H1 (cell line): Measurements from ENCODE around the gene ART4. TPM values are rescaled to one million over a fixed set of nuclear protein-coding genes. Genes with fewer than 3 reads are reported as not detected.

Experiments used
- CTCF ChIA-PET: fragments of 300-600 bp; sonication (Branson Sonifier 250); formaldehyde crosslinking; loops from one replicate; lab custom pipeline; 2021; ENCODE audit not compliant: partially characterized antibody; lab: Charles Lee
- POLR2A ChIA-PET: fragments of 300-600 bp; sonication (Branson Sonifier 250); formaldehyde crosslinking; loops from one replicate; lab custom pipeline; 2021; ENCODE audit warnings: inconsistent platforms; ENCODE audit not compliant: partially characterized antibody; lab: Charles Lee
- DNase-seq, 2 experiments: peaks; one replicate each; pipeline versions ENCODE4 v3.0.0 to v3.0.0-alpha.2; 2010 to 2022; ENCODE audit warnings: low spot score in 2 of 2, low read depth in 1 of 2, mixed read lengths in 1 of 2
- FAIRE-seq: peaks from 2 replicates; lab custom pipeline; 2011; peaks lifted over from hg19 to GRCh38; lab: Jason Lieb, UNC
- H2AFZ ChIP-seq: 2 replicates; pipeline ENCODE4 v1.8.1; 2012; ENCODE audit warnings: low read length, inconsistent platforms
- H2AK5ac ChIP-seq: 2 replicates; pipeline ENCODE4 v1.6.1; 2013; ENCODE audit warnings: low read depth, low read length
- H2BK120ac ChIP-seq: replicated peaks from 2 replicates; pipeline ENCODE3; 2013; ENCODE audit warnings: low read depth, low read length, inconsistent platforms
- H2BK12ac ChIP-seq: 2 replicates; pipeline ENCODE4 v1.6.1; 2013; ENCODE audit warnings: low read depth, low read length
- H2BK15ac ChIP-seq: 2 replicates; pipeline ENCODE4 v1.6.1; 2013; ENCODE audit warnings: low read length
- H2BK20ac ChIP-seq: 2 replicates; pipeline ENCODE4 v1.6.1; 2013; ENCODE audit warnings: low read length
- H2BK5ac ChIP-seq: 2 replicates; pipeline ENCODE4 v1.6.1; 2013; ENCODE audit warnings: low read depth, low read length
- H3K14ac ChIP-seq: 2 replicates; pipeline ENCODE4 v1.6.1; 2013; ENCODE audit warnings: inconsistent platforms; ENCODE audit not compliant: insufficient read length
- H3K18ac ChIP-seq: 2 replicates; pipeline ENCODE4 v1.6.1; 2013; ENCODE audit warnings: low read length; ENCODE audit errors: extremely low read depth
- H3K23ac ChIP-seq: 2 replicates; pipeline ENCODE4 v1.6.1; 2013; ENCODE audit warnings: inconsistent platforms; ENCODE audit not compliant: insufficient read length
- H3K23me2 ChIP-seq: 2 replicates; pipeline ENCODE4 v1.6.1; 2013; ENCODE audit warnings: low read depth, low read length
- H3K27ac ChIP-seq: 2 replicates; pipeline ENCODE4 v1.6.1; 2011; ENCODE audit warnings: low read depth, low read length, inconsistent platforms
- H3K27me3 ChIP-seq, 4 experiments: replicated peaks in 1 of 4; 1 replicate in 1 of 4; 2 replicates in 3 of 4; pipeline versions ENCODE4 v1.6.1 to v1.8.1; 2011 to 2013; ENCODE audit warnings: low read length in 3 of 4, mild to moderate bottlenecking in 3 of 4, inconsistent platforms in 2 of 4, mixed read lengths in 2 of 4, moderate library complexity in 1 of 4; ENCODE audit not compliant: control insufficient read depth in 3 of 4, insufficient read depth in 3 of 4; ENCODE audit errors: extremely low read depth in 1 of 4
- H3K36me3 ChIP-seq, 4 experiments: 2 replicates each; pipeline versions ENCODE4 v1.6.1 to v1.8.1; 2011 to 2013; ENCODE audit warnings: mild to moderate bottlenecking in 4 of 4, low read length in 3 of 4, moderate library complexity in 2 of 4, control low read depth in 1 of 4, inconsistent platforms in 1 of 4; ENCODE audit not compliant: insufficient read depth in 4 of 4, control insufficient read depth in 2 of 4
- H3K4ac ChIP-seq: replicated peaks from 2 replicates; pipeline ENCODE3; 2013; ENCODE audit warnings: low read length, low read depth, mixed read lengths, inconsistent platforms; ENCODE audit not compliant: insufficient read length
- H3K4me1 ChIP-seq, 4 experiments: replicated peaks in 1 of 4; 1 replicate in 1 of 4; 2 replicates in 3 of 4; pipeline versions ENCODE4 v1.6.1 to v1.8.1; 2011 to 2013; ENCODE audit warnings: low read length in 3 of 4, inconsistent platforms in 2 of 4, mixed read lengths in 1 of 4; ENCODE audit not compliant: insufficient read depth in 4 of 4, control insufficient read depth in 3 of 4
- H3K4me2 ChIP-seq, 2 experiments: 2 replicates each; pipeline versions ENCODE4 v1.6.1 to v1.8.1; 2011 to 2013; ENCODE audit warnings: low read depth in 2 of 2, low read length in 2 of 2, control low read depth in 1 of 2, inconsistent platforms in 1 of 2, mild to moderate bottlenecking in 1 of 2; ENCODE audit not compliant: insufficient read depth in 1 of 2
- H3K4me3 ChIP-seq, 4 experiments: fragments of 200-600, 300-600 bp in 1 of 4; sonication (generic), shearing (Covaris generic), sonication (Bioruptor Twin) in 1 of 4; 2 replicates each; pipeline versions ENCODE4 v1.5.1 to v1.8.1; 2011 to 2016; ENCODE audit warnings: low read length in 4 of 4, low read depth in 3 of 4, control low read depth in 2 of 4, inconsistent platforms in 2 of 4, mild to moderate bottlenecking in 2 of 4, mixed read lengths in 1 of 4, moderate library complexity in 1 of 4; ENCODE audit not compliant: insufficient read depth in 2 of 4; ENCODE audit errors: extremely low read depth in 1 of 4
- H3K56ac ChIP-seq: replicated peaks from 2 replicates; pipeline ENCODE3; 2013; ENCODE audit warnings: low read depth, mild to moderate bottlenecking, mixed read lengths, low read length, inconsistent platforms; ENCODE audit not compliant: insufficient read length
- H3K79me1 ChIP-seq: 2 replicates; pipeline ENCODE4 v1.6.1; 2013; ENCODE audit warnings: low read depth, low read length, control low read depth
- H3K79me2 ChIP-seq, 2 experiments: 2 replicates each; pipeline versions ENCODE4 v1.6.1 to v1.8.1; 2012 to 2013; ENCODE audit warnings: low read length in 2 of 2, mild to moderate bottlenecking in 2 of 2, inconsistent platforms in 1 of 2; ENCODE audit not compliant: insufficient read depth in 2 of 2, control insufficient read depth in 1 of 2
- H3K9ac ChIP-seq, 4 experiments: replicated peaks in 1 of 4; 1 replicate in 1 of 4; 2 replicates in 3 of 4; pipeline versions ENCODE4 v1.6.1 to v1.8.1; 2011 to 2013; ENCODE audit warnings: low read depth in 3 of 4, low read length in 3 of 4, control low read depth in 2 of 4, mild to moderate bottlenecking in 2 of 4, moderate library complexity in 2 of 4, inconsistent platforms in 1 of 4; ENCODE audit errors: extremely low read depth in 1 of 4
- H3K9me3 ChIP-seq, 2 experiments: 2 replicates each; pipeline versions ENCODE4 v1.6.1 to v1.8.1; 2012 to 2013; ENCODE audit warnings: mild to moderate bottlenecking in 2 of 2, moderate library complexity in 2 of 2, control low read depth in 1 of 2, inconsistent platforms in 1 of 2, low read depth in 1 of 2, low read length in 1 of 2, mixed read lengths in 1 of 2; ENCODE audit not compliant: insufficient read depth in 2 of 2
- H4K20me1 ChIP-seq, 2 experiments: replicated peaks in 1 of 2; 2 replicates each; pipeline versions ENCODE3 to v1.8.1; 2011 to 2013; ENCODE audit warnings: inconsistent platforms in 2 of 2, low read length in 2 of 2, mild to moderate bottlenecking in 1 of 2; ENCODE audit not compliant: insufficient read depth in 2 of 2, control insufficient read depth in 1 of 2
- H4K5ac ChIP-seq: 2 replicates; pipeline ENCODE4 v1.6.1; 2013; ENCODE audit warnings: low read length, low read depth, mixed read lengths, inconsistent platforms; ENCODE audit not compliant: insufficient read length
- H4K8ac ChIP-seq: 2 replicates; pipeline ENCODE4 v1.8.0; 2013; ENCODE audit warnings: mild to moderate bottlenecking, moderate library complexity, low read length, inconsistent platforms; ENCODE audit not compliant: insufficient read depth; ENCODE audit errors: extremely low read depth
- H4K91ac ChIP-seq: replicated peaks from 2 replicates; pipeline ENCODE3; 2013; ENCODE audit warnings: low read length, mixed read lengths, inconsistent platforms; ENCODE audit not compliant: insufficient read length
- BACH1 ChIP-seq: IDR thresholded peaks from 2 replicates; pipeline ENCODE4 v1.6.1; 2012; ENCODE audit warnings: low read length, improper control_type of control experiment
- EGR1 ChIP-seq: IDR thresholded peaks from 2 replicates; pipeline ENCODE4 v1.6.1; 2011; ENCODE audit warnings: low read depth, low read length, borderline replicate concordance
- POU5F1 ChIP-seq: IDR thresholded peaks from 2 replicates; pipeline ENCODE4 v1.6.1; 2011; ENCODE audit warnings: low read depth, mild to moderate bottlenecking, low read length, moderate library complexity
- RAD21 ChIP-seq, 2 experiments: IDR thresholded peaks in 1 of 2; conservative IDR thresholded peaks in 1 of 2; 2 replicates each; pipeline ENCODE4 v1.6.1; 2011; ENCODE audit warnings: low read depth in 2 of 2, low read length in 2 of 2, improper control_type of control experiment in 1 of 2, inconsistent platforms in 1 of 2, mild to moderate bottlenecking in 1 of 2, moderate library complexity in 1 of 2
- WGBS, 2 experiments: shearing (Covaris generic) in 1 of 2; methylation state at CpG; one replicate each; pipeline versions ENCODE4 v1.1.6 to v1.1.7; 2013 to 2015; ENCODE audit warnings: low lambda C conversion rate in 2 of 2, mixed read lengths in 2 of 2, inconsistent platforms in 1 of 2, low coverage in 1 of 2, missing lambda C conversion rate in 1 of 2; ENCODE audit not compliant: insufficient replicate concordance in 2 of 2, insufficient coverage in 1 of 2, insufficient read length in 1 of 2; ENCODE audit errors: extremely low coverage in 1 of 2, missing lambda C conversion rate in 1 of 2; 5-methylcytosine and 5-hydroxymethylcytosine counted together
- polyA plus RNA-seq, 7 experiments: library from polyadenylated mRNA; depleted of rRNA in 3 of 7; stranded (reverse) in 5 of 7; unstranded in 2 of 7; fragments of >200 nt in 5 of 7; fragments of 200-250 nt in 2 of 7; gene quantifications; 1 replicate in 5 of 7; 2 replicates in 1 of 7; 4 replicates in 1 of 7; pipeline versions ENCODE4 v1.2.1 to v1.2.3, GENCODE V29; 2011 to 2013; ENCODE audit warnings: missing spikeins in 2 of 7, mixed read lengths in 2 of 7
- total RNA-seq: library from RNA; stranded (reverse); fragmentation: NEBNext Ultra II Directional; extraction: Animal tissue kit (Norgen Biotek cat#: 25700); gene quantifications from 2 replicates; pipeline ENCODE4 v1.2.1, GENCODE V29; 2021

ART4 gene
- total and polyA plus RNA-seq, 2 of the 8 experiments (the other 6 are each of a cell fraction or from before 2014, with no cell fraction given): not detected

DNA sequence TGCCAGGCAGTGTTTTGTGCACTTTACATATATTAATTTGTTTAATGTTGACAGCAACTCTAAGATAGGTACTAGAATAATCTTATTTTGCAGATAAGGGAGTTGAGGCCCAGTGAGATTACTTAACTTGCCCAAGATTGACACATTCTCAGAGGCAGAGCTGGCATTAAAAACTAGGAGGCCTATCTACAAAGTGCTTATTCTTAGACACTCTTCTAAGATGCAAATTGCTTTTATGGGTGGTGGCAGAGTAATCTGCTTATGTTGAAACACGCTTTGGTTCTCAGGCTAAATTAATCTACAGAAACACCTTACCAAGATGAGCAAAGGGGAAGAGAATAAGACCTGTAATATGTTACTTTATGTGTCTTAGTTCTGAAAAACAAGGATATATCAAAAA lies 35.2 kb upstream of the ART4 start:
- Histone ChIP-seq H2BK5ac (no peak overlapping the region), H3K27ac (no peak overlapping the region), H3K14ac (no peak overlapping the region), H3K27me3 (no peaks in the 10 kb centered on the region), H4K5ac (no peak overlapping the region), H3K56ac (no peak overlapping the region), H3K9me3 (no peaks in the 10 kb centered on the region), H2BK12ac (no peak overlapping the region), H4K8ac (no peak overlapping the region), H2AK5ac (no peak overlapping the region), H3K18ac (no peak overlapping the region), H3K79me1 (no peaks in the 10 kb centered on the region), H4K20me1 (no peaks in the 10 kb centered on the region), H3K4me2 (no peak overlapping the region), H3K23ac (no peak overlapping the region), H4K91ac (no peak overlapping the region), H3K4me1 (no peaks in the 10 kb centered on the region), H2BK120ac (no peak overlapping the region), H2BK15ac (no peak overlapping the region), H2BK20ac (no peak overlapping the region), H3K79me2 (no peaks in the 10 kb centered on the region), H3K4ac (no peak overlapping the region), H3K36me3 (no peaks in the 10 kb centered on the region), H3K4me3 (no peak overlapping the region), H3K9ac (no peak overlapping the region), H2AFZ (no peak overlapping the region), H3K23me2 (no peaks in the 10 kb centered on the region)
- TF ChIP-seq RAD21 (IDR thresholded peaks at IDR 0.05 in 1 of 2, conservative IDR thresholded peaks at IDR 0.05 in 1 of 2; ENCODE audit: low read depth in 2 of 2, low read length in 2 of 2) (no peak), EGR1 (no peak), BACH1 (no peak), POU5F1 (no peak)
- DNase-seq: no peak
- no peak for FAIRE-seq
- POLR2A ChIA-PET: interaction anchor here (1.1 kb wide), 1 partner anchor 9 kb away, joined by 5 read pairs; no protein-coding TSS in a partner anchor
- 88% methylated on average over 1 of the region's 1 CpG; no CpG with 5 or more reads in 1 of the 2 experiments for WGBS, 2 experiments
- CTCF ChIA-PET: interaction anchor here (1.0 to 1.5 kb wide), 3 partner anchors 8 to 117 kb away, joined by 3 to 6 read pairs (median 4); no protein-coding TSS in a partner anchor
